Hematopoietic multipotent progenitor cell treated with erythropoietin and hydrocortisone succinate and interleukin-3 and kit ligand, for 17 days (in vitro differentiated cells): Measurements from ENCODE around the gene TINCR.
"Not testable (repeated sequence)": the region's sequence is repeated elsewhere in the genome, so short reads cannot be mapped to it uniquely, and the experiment has no call there.

Experiments used
- DNase-seq: peaks from one replicate; pipeline ENCODE4 v3.0.0-alpha.2; 2015; ENCODE audit warnings: low spot score

TINCR gene

DNA sequence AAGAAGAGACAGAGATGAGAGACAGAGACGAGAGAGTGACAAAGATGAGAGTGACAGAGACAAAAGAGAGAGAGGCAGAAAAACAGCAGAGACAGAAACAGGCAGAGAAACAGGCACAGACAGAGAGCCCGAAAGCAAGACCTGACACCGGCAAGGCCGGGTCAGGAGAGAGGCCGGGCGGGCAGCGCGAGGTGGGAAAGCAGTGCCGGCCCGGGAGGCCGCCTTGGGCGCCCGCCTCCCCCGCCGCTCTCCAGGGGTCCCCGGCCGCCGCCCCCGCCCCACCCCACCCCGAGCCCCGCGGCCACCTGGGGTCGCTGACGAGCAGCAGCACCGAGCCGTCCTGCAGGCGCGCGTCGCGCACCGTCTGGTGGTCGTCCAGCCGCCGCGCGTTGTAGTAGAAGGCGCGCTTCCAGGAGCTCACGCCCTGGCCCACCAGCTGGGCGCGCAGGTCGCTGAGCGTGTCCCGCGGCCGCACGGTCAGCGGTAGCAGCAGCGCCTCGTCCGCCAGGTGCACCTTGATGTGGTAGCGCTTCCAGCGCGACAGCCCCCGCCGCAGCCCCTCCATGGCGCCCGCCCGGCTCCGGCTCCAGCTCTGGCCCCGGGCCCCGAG lies at the start of gene TINCR:
Gene TINCR (minus strand): TSS at position 594 of the 610 bp plus-strand sequence.
- no peak for DNase-seq

DNA sequence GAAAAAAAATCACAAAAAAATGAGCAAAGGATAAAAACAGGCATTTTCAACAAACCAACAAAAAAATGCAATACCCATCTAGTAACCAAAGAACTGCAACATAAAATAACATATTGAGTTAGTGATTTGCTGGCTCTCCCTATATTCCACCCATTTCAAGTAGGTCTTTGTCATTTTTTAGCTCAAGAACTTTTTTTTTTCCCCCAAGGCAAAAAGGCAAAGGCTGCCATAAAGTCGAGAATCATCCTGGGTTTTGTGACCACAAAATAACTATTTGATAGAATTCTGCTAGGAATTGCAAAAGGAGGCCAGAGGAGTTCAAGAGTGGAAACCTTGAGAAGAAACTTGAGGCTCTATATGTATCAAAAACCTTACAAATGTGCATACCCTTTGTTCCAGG lies 49.3 kb upstream of the TINCR start:
- DNase-seq = no peak

DNA sequence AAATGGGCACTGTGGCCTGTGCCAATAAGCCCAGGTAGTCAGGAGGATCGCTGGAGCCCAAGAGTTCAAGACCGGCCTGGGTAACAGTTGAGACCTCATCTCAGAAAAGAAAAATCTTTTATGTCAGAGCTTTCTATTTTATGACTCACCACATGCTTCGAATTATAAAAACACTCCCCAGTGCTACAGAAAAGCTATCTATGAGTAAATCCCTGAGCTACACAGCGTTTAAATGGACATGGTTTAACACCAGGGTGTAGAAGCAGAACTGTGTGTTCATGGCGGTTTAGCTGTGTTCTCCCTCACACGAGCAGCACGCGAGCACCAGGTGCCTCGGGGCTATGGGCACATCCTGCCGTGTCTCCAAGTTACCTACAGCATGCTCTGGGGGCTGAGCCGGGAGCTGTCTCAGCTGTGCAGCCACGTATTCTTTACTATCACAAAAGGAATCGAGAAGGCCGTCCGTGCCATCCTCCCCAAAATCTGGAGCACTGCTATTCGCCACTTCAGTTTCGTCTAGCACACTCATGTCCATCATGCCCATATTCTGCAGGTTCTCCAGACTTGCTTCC lies 48.1 kb upstream of the TINCR start:
- DNase-seq = no peak

DNA sequence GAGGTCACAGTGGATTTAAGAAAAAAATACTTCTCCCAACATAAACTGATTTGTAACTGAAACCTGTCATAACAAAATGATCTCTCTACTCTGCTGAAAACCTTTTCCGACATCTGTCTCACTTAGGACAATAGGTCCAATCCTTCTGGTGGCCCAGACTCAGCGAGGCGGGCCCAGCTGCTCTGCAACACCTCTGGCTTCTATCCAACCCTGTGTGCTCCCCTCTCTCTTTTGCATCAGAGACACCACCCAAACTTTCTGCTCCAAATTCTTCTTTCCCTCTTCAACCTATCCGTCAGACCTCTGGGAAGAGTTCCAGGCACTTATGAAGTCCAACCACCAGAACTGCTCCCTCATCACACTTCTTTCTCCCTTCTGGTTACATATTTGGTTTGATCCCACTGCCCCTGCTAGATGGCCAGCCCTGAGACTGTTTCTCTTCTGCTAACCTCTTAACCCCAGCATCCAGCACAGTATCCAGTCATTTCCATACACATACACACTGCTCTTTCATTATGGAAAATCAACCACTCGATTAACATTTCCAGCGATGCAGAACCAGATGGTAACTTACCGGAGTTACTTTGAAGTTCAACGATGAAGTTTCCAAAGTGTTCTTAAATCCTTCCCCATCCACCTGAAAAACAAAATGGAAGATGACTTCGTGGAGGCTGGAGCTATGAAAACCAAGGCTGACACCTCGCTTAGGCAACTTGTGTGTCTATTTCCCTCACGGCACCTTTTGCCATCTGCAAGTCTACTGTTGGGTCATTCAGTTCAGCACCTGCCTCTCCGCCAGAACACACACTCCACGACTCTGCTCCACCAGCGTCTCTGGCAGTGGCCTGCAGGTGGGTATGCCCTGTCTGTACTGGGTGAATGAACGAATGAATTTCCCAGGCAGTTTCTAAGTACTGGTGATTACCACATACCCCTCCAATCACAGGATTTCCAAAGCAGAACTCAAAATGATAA lies 45.4 kb upstream of the TINCR start:
- no peak for DNase-seq

DNA sequence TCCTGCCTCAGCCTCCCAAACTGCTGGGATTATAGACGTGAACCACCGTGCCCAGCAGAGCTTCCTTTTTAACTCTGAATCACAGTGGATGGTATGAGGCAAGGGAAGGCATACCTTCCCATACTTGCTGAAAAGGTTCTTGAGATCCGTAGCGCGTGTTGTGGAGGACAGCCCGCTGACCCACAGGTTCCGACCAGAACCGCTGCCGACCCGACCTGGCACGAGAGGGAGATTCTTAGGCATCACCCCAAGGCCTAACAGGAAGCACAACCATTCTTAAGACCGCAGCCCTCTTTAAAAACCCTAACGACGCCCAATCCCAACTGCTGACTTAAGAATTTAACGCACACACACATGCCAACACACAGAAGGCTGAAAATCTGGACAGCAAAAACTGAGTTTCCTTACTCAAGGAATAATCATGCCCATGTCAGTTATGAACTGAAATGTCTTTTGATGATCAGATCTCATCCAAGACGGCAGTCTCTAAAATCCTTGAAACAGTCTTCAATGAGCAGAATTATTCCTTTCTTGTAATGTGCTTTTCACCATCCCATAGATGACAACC lies 42.2 kb upstream of the TINCR start:
- no peak for DNase-seq

DNA sequence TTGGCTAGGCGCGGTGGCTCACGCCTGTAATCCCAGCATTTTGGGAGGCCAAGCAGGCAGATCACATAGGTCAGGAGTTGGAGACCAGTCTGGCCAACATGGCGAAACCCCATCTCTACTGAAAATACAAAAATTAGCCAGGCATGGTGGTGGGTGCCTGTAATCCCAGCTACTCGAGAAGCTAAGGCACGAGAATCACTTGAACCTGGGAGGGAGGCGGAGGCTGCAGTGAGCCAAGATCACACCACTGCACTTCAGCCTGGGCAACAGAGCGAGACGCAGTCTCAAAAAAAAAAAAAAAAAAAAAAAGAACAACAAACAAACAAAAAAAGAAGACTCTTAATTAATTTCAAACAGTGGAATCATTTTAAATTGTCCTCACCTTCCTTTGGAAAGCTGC lies 41.0 kb upstream of the TINCR start:
- DNase-seq = not testable (repeated sequence)

DNA sequence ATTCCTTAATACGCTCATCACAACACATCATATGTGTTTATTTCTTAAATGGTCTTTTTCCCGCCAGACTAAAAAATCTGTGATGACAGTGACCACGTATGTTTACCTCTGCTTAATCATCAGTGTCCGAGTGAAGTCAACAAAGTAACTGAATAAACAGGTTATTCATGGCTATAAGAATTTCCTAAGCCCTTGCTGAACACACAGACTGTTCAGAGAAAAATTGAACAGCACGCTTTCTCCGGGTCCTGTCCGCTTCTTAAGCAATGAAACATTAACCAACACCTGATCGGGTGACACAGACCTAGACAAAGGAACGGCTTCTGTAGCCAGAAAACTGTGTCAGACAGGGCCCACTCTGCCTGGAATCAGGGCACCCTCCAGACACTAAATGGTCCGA lies 40.5 kb upstream of the TINCR start:
- DNase-seq = no peak

DNA sequence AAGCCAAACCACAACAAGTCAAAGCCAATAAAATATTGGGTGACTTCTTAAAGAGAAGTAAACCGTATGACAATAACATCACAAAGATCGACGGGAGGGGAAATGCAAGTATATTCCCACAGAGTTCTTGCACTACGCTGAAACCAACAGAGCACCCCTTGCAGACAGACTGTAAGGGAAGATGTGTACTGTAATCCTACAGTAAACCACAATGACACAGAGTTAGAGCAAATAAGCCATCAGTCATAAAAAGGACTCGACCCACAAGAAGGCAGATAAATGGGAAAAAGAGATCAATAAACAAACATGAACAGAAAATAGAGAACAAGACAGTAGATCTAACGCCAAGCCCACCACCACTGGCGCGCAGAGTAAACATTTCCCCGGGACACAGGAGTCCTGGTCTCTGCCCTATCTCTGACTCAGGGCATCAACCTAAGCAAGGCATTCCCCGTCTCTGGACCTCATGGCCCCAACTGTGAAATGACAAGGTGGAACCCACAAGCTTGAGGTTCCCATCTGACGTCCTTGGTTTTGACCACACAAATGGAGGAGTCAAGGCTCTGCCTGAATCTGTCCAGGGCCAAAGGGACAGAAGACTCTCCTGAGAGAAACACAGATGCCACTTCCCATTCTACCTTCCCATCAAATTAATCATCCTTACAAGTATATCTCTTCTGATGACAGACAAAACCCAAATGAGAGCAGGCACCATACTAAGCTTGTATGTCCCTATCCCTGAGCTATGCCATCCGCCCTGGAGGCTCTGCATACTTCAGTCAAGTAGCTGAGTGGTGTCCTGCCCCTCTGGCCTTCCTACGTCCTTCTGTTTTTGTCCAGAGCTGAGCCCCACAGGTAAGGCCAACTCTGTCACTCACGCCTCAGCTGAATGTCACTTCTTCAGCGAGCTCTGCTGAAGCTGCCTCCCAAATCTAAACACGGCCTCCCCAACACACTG lies 39.8 kb upstream of the TINCR start:
- DNase-seq = no peak

DNA sequence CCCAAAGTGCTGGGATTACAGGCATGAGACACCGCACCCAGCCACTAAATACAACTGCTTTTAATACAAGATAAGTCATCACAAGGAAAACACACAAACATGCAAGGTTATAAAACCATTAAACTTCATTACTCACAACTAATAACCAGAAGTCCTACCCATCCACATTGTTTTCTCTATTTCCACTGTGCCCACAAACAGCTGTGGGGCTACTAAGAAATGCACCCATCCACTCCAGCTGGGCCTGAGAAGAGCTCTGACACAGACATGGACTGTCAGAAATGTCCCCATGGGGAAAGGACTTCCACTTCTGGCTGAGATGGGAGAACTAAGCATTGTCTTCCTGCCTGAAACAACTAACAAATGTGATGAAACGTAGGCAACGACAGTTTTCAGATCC lies 37.6 kb upstream of the TINCR start:
- DNase-seq = no peak

DNA sequence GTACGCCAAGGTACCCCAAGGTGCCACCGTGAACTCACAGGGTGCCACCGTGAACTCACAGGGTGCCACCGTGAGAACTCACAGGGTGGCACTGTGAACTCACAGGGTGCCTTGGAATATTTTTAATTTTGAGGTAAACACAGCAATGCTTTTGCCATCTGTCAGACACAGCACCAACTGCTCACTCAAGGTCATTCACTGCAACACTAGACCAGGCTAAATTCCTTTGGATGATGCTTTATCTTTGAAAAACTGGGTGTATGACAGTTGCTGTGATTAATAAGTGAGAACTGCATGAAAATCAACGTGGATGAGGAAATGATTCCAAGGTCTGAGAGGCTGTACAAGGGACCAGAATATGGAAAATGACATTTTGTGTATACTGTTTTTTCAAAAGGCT lies 35.9 kb upstream of the TINCR start:
- no peak for DNase-seq

DNA sequence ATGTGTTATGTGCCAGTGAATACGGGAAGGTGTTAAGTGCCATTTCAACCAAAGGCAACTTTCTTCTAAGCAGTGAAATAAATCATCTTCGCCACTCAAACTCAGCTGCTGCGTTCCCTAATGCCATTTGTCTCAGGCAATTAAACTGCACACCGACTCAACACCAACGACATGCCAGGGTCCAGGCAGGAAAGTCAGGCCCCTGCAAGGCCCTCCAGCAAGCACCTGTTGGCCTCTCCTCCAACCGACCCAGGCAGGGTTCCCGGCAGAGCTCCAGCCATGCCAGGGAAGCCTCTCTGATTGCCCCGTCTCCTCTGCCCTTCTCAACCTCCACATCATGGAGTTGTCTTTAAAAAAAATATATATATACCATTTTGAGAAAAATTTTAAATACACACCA lies 33.0 kb upstream of the TINCR start:
- DNase-seq = no peak

DNA sequence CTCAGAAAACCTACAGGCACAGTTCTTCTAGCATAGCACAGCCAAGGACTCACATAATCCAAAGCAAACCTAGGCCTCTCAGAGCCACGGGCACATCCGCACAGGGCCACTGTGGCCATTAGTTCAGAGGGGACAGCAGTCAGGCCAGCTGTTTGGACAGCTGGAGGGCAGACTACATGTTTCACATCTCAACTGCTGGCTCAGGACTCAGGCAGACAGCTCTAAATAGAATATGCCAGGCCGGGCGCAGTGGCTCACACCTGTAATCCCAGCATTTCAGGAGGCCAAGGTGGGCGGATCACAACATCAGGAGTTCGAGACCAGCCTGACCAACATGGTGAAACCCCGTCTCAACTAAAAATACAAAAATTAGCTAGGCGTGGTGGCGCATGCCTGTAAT lies 28.0 kb upstream of the TINCR start:
- no peak for DNase-seq

DNA sequence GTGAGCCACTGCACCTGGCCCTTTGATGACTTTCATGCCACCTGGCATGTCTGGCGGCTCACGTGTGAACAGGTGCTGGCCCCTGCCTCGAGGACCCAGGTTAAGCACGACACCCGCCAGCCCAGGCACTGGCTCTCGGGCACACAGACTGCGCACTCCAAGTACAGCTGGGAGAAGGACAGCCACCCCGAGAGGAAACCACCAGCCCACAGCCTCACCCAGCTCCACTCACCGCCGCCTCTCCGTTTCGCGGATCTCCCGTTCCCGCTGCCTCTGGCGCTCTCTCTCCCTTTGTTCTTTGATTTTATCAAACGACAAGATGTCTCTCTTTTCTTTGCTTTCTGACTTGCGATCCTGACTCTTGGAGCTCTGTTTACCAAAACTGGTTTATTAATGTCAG lies 27.4 kb upstream of the TINCR start:
- no peak for DNase-seq

DNA sequence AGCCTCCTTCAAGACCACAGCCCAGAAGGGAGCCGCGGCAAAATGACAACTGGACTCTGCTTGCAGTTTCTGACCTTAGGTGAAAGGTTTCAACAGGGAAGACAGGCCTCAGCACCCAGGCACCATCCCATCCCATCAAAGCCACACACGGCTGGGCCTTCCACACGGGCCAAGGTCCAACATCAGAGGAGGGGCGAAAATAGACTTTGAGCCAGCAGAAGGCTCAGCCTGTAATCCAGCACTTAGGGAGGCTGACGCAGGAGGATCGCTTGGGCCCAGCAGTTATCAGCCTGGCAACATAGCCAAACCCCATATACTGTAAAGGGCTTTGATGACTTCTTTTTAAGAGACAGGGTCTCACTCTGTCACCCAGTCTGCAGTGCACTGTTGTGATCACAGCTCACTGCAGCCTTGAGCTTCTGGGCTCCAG lies 26.8 kb upstream of the TINCR start:
- DNase-seq = no peak

DNA sequence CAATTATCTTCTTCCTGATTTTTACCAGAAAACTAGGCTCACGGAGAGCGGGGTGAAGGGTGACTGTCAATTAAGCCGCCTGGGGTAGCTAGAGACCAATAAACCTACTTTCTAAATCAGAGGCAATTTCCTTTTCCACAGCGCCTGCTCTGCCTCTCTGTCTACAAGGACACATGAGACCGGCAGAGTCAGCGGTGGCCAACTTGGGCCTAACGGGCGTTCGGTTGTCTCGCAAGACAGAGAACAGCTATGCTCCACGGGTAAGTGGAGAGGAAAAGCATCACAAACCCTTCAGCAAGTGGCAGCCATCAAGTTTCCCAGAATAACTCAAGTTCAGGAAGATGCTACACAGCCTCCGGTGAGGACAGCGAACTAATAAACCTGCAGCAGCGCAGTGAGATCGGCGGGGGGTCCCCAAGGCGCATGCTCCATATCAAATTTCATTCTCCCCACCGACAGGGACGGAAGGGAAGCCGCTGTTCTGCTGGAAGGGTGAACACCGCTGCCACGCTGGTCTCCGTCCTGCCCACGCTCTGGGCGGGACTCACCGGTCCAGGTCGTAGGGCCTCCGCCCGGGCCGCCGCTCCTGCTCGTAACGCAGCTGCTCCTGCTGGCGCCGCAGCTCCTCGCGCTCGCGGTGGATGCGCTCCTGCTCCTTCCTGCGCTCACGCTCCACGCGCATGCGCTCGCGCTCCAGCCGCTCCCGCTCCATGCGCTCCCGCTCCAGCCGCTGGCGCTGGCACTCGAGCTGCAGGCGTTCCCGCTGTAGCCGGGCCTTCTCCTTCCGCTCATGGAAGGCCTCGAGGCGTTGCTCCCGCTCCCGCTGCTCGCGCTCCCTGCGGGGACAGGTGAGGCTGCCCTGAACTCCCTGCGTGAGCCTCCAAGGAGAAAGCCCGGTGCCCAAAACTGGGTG lies 25.8 kb upstream of the TINCR start:
- no peak for DNase-seq

DNA sequence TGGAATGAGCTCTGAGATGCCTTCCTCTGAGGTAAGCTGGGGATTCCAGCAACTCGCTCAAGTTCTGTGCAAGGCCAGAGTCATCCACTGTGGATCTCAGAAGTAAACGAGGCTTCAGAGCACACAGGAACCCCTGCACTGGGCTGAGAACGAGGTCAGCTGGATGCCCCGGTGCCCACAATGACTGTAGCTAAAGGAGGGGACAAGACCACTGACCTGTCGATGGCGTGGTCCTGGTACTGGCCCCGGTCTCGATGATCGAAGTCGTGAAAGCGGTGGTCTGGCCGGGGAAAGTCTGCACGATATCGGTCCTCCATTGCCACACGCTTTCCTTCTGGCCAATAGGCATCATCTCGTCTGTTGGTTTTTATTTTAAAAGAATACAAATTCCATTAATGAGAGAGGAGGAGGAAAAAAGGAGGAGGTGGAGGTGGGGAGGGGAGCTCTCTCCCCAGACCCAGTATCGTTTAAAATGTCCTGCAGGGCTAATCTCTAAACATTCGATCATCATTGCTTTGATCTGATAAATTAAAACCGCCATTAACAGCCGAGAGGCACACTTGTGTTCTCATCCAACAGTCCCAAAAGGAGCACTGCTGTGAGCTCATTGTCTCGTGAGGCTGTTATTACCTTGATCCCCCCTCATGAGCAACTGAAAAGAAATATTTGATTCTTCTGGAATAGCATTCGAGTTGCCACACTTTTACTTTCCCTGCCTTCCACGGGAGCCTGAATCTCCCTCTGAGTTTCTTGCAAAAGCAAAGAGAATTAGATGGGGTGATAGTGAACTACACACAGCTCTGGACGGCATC lies 25.0 kb upstream of the TINCR start:
- DNase-seq = no peak

DNA sequence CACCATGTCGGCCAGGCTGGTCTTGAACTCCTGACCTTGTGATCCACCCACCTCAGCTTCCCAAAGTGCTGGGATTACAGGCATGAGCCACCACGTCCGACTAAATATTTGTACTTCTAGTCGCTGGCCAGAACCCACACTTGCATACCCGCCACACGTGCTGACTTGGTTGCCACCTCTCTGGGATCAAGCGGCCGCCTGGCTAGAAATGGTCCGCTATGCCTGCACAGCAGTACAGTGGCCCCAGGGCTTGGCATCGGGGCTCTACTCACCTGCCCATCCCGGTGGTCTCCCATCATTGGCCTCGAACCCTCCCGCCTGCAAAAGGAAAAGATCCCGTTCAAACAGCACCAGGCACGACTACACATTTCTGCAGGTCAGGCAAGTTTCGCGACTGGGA lies 23.7 kb upstream of the TINCR start:
- no peak for DNase-seq

DNA sequence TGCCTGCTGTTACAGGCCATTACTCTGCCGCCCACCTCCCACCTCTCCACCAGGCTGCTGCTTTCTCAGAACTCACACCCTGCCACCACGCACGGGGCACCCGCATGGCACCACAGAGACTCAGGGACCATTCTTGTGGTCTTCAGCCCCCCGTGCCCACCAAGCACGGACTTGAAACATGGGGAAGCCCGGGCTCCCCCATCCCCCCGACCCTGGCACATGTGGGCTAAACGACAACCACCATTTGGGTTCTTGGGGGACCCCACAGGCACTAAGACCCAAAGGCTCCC lies 23.1 kb upstream of the TINCR start:
- no peak for DNase-seq

DNA sequence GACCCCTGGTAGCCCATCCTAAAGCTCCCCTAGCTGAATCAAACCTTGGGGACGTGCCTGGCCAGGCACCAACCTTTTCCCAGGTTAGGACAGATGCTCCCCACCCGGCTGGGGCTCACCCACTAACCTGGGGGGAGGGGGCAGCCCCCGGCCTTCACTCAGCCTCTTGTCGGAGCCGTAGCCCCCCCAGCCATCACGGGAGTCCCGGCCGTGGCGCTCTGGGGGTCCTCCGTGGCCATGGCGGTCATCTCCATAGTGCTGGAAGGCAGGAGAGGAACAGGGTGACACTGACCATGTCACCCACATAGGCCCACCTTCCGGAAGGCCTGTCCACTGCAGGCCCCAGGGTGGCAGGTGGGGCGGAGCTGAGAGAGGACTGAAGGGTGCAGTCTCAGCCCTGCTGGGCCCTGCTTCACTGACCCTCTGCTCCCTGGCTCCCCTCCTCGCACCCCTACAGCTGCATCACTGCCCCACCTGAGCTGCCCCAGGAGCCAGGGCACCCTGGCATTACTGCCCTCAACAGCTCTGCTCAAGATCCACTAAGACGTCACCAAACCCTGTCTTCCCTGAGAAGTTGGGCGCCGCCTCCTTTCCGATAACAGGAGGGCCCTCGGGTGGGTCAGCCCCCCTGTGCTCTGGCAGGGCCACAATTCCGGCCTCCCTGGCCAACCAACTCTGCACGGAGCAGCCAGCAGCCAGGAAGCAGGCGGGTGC lies 22.6 kb upstream of the TINCR start:
- DNase-seq = no peak
